OCI-LY3 (cell line): ENCODE results near the gene PPARG.

ENCODE experiments used
- H2AFZ ChIP-seq: fragments of 200-600, 300-600 bp; shearing (Covaris generic); 2 replicates; pipeline ENCODE4 v1.6.0; 2014; ENCODE audit warnings: antibody characterized with exemption, low read depth, low read length
- H3K27ac ChIP-seq: fragments of 200-600, 300-600 bp; sonication (generic); 2 replicates; pipeline ENCODE4 v1.5.1; 2014; ENCODE audit warnings: mild to moderate bottlenecking, low read length, moderate library complexity, mixed read lengths
- H3K27me3 ChIP-seq: fragments of 200-600, 300-600 bp; sonication (generic); 2 replicates; pipeline ENCODE4 v1.6.1; 2014; ENCODE audit warnings: low read depth, low read length, mixed read lengths
- H3K36me3 ChIP-seq: fragments of 200-600, 300-600 bp; sonication (generic); replicated peaks from 2 replicates; pipeline ENCODE3; 2014; ENCODE audit warnings: low read depth, low read length, mixed read lengths
- H3K4me1 ChIP-seq: fragments of 300-600, 200-600 bp; sonication (generic); 2 replicates; pipeline ENCODE4 v1.6.1; 2014; ENCODE audit warnings: low read length, mixed read lengths
- H3K4me2 ChIP-seq: fragments of 200-600, 300-600 bp; sonication (generic); 2 replicates; pipeline ENCODE4 v1.6.1; 2014; ENCODE audit warnings: low read length, mixed read lengths
- H3K4me3 ChIP-seq: fragments of 300-600, 200-600 bp; sonication (generic); 2 replicates; pipeline ENCODE4 v1.5.1; 2014; ENCODE audit warnings: antibody characterized with exemption, mild to moderate bottlenecking, low read length, moderate library complexity
- H3K79me2 ChIP-seq: fragments of 300-600, 200-600 bp; shearing (Covaris generic); 2 replicates; pipeline ENCODE4 v1.6.1; 2014; ENCODE audit warnings: mild to moderate bottlenecking, low read length, mixed read lengths
- H3K9ac ChIP-seq: fragments of 300-600, 200-600 bp; shearing (Covaris generic); 2 replicates; pipeline ENCODE4 v1.6.0; 2014; ENCODE audit warnings: mild to moderate bottlenecking, low read length, moderate library complexity
- H3K9me3 ChIP-seq: fragments of 200-600, 300-600 bp; shearing (Covaris generic); 2 replicates; pipeline ENCODE4 v1.6.1; 2014; ENCODE audit warnings: low read length, mixed read lengths; ENCODE audit not compliant: insufficient read depth
- H4K20me1 ChIP-seq: fragments of 200-600, 300-600 bp; sonication (generic); 2 replicates; pipeline ENCODE4 v1.6.1; 2016; ENCODE audit warnings: low read length, mixed read lengths; ENCODE audit not compliant: insufficient read depth
- CTCF ChIP-seq: fragments of 200-600, 300-600 bp; sonication (generic); IDR thresholded peaks from 2 replicates; pipeline ENCODE4 v1.5.1; 2014; ENCODE audit warnings: antibody characterized with exemption, low read length, low read depth
- EZH2phosphoT487 ChIP-seq: fragments of 200-600 bp; shearing (Covaris generic); IDR thresholded peaks from 2 replicates; pipeline ENCODE4 v1.6.1; 2018; ENCODE audit warnings: antibody characterized with exemption, mixed run types, low read depth

Gene PPARG

GRCh38 chr3:12395349-12396012 lies 106.6 kb downstream of the PPARG start:
- no peaks in the 10 kb centered on the region for H3K27me3 ChIP-seq
- peak overlapping the region; percentile 63 for H3K9ac ChIP-seq
- no peaks in the 10 kb centered on the region for H4K20me1 ChIP-seq
- peak overlapping the region; percentile 48 for H2AFZ ChIP-seq
- H3K36me3 ChIP-seq = no peaks in the 10 kb centered on the region
- H3K4me2 ChIP-seq = peak overlapping the region; percentile 66
- H3K27ac ChIP-seq = peak overlapping the region; percentile 88
- no peaks in the 10 kb centered on the region for H3K79me2 ChIP-seq
- peak overlapping the region; percentile 65 for H3K4me3 ChIP-seq
- no peaks in the 10 kb centered on the region for H3K9me3 ChIP-seq
- TF ChIP-seq EZH2phosphoT487 (no peak), CTCF (no peak)
- H3K4me1 ChIP-seq = peaks cover 47% of the 10 kb centered on the region

GRCh38 chr3:12396471-12396870 lies 107.6 kb downstream of the PPARG start:
- no peak overlapping the region for H3K4me3 ChIP-seq
- peaks cover 57% of the 10 kb centered on the region for H3K4me1 ChIP-seq
- TF ChIP-seq CTCF = no peak
- no peak for TF ChIP-seq EZH2phosphoT487
- no peaks in the 10 kb centered on the region for H3K27me3 ChIP-seq
- H3K9ac ChIP-seq = no peak overlapping the region
- no peak overlapping the region for H2AFZ ChIP-seq
- no peaks in the 10 kb centered on the region for H3K9me3 ChIP-seq
- H3K4me2 ChIP-seq = peak overlapping the region; percentile 66; the same call in 1 of the 2 replicates
- no peaks in the 10 kb centered on the region for H4K20me1 ChIP-seq
- no peaks in the 10 kb centered on the region for H3K79me2 ChIP-seq
- H3K27ac ChIP-seq = peak overlapping the region; percentile 88
- no peaks in the 10 kb centered on the region for H3K36me3 ChIP-seq

GRCh38 chr3:12399226-12399625 lies 110.4 kb downstream of the PPARG start:
- Histone ChIP-seq H3K36me3 (no peaks in the 10 kb centered on the region), H3K4me3 (no peak overlapping the region), H3K27me3 (no peaks in the 10 kb centered on the region), H3K4me1 (peaks cover 46% of the 10 kb centered on the region), H3K4me2 (no peak overlapping the region), H3K27ac (no peak overlapping the region), H2AFZ (no peak overlapping the region), H3K9ac (no peak overlapping the region), H3K79me2 (no peaks in the 10 kb centered on the region), H3K9me3 (no peaks in the 10 kb centered on the region), H4K20me1 (no peaks in the 10 kb centered on the region)
- no peak for TF ChIP-seq CTCF
- TF ChIP-seq EZH2phosphoT487 = no peak

GRCh38 chr3:12400616-12401194 lies 111.8 kb downstream of the PPARG start:
- H3K9ac ChIP-seq = peak overlapping the region; percentile 37; the same call in 1 of the 2 replicates
- no peaks in the 10 kb centered on the region for H4K20me1 ChIP-seq
- H3K27me3 ChIP-seq = no peaks in the 10 kb centered on the region
- peaks cover 44% of the 10 kb centered on the region for H3K4me1 ChIP-seq
- no peaks in the 10 kb centered on the region for H3K79me2 ChIP-seq
- peak overlapping the region; percentile 66; the same call in 1 of the 2 replicates for H2AFZ ChIP-seq
- H3K4me2 ChIP-seq = peak overlapping the region; percentile 78
- H3K27ac ChIP-seq = peak overlapping the region; percentile 65
- peak overlapping the region; percentile 47 for H3K4me3 ChIP-seq
- no peaks in the 10 kb centered on the region for H3K36me3 ChIP-seq
- H3K9me3 ChIP-seq = no peaks in the 10 kb centered on the region
- no peak for TF ChIP-seq CTCF
- TF ChIP-seq EZH2phosphoT487 = no peak
